AG08395 (cell line): ENCODE measurements around the gene BBS9.
A peak's percentile ranks its signal among the peaks of the same experiment; 100 is the strongest.

Experiments
- DNase-seq: peaks from one replicate; pipeline ENCODE4 v3.0.0; 2012; ENCODE audit warnings: mixed read lengths, low spot score

The BBS9 gene

GRCh38 chr7:33610918-33611317 is 481.6 kb downstream of the BBS9 start:
- no peak for DNase-seq

GRCh38 chr7:33612442-33612841 is 483.1 kb downstream of the BBS9 start:
- DNase-seq, result no peak

- DNase-seq, result no peak
These were observed 485.2 kb downstream of the BBS9 start for GRCh38 chr7:33614357-33615117.

GRCh38 chr7:33616752-33617151 is 487.4 kb downstream of the BBS9 start:
- DNase-seq, result no peak

GRCh38 chr7:33619264-33619663 is 489.9 kb downstream of the BBS9 start:
- no peak for DNase-seq

GRCh38 chr7:33623267-33623666 is 493.9 kb downstream of the BBS9 start:
- DNase-seq, result no peak

GRCh38 chr7:33624215-33624614 is 494.9 kb downstream of the BBS9 start:
- no peak for DNase-seq

- no peak for DNase-seq
These were observed 497.5 kb downstream of the BBS9 start for GRCh38 chr7:33626869-33627268.

GRCh38 chr7:33627741-33628140 is 498.4 kb downstream of the BBS9 start:
- no peak for DNase-seq

GRCh38 chr7:33628894-33629293 is 499.5 kb downstream of the BBS9 start:
- no peak for DNase-seq

- no peak for DNase-seq
These were observed 501.0 kb downstream of the BBS9 start for GRCh38 chr7:33630359-33630758.

- no peak for DNase-seq
These were observed 503.0 kb downstream of the BBS9 start for GRCh38 chr7:33632322-33632721.

GRCh38 chr7:33632840-33633525 is 503.6 kb downstream of the BBS9 start:
- DNase-seq, result no peak

GRCh38 chr7:33634606-33635005 is 505.2 kb downstream of the BBS9 start:
- no peak for DNase-seq

GRCh38 chr7:33636359-33636758 is 507.0 kb downstream of the BBS9 start:
- DNase-seq, result no peak

- DNase-seq, result peak; percentile 59
These were observed 510.3 kb downstream of the BBS9 start for GRCh38 chr7:33639552-33640197.

GRCh38 chr7:33640741-33641140 is 511.4 kb downstream of the BBS9 start:
- DNase-seq, result peak; percentile 20

GRCh38 chr7:33642312-33642711 is 512.9 kb downstream of the BBS9 start:
- no peak for DNase-seq

GRCh38 chr7:33643530-33643929 is 514.2 kb downstream of the BBS9 start:
- DNase-seq, result no peak

GRCh38 chr7:33644489-33644888 is 515.1 kb downstream of the BBS9 start:
- DNase-seq, result no peak

- peak; percentile 34 for DNase-seq
These were observed 515.7 kb downstream of the BBS9 start for GRCh38 chr7:33645104-33645503.

GRCh38 chr7:33646166-33646565 is 516.8 kb downstream of the BBS9 start:
- no peak for DNase-seq

- DNase-seq, result no peak
These were observed 517.6 kb downstream of the BBS9 start for GRCh38 chr7:33646891-33647391.
